Liver (tissue), 3 donors: ENCODE measurements around the gene PLAC9.

Experiments used
- CTCF ChIP-seq: fragments of 150-350 bp; IDR thresholded peaks from 2 replicates; pipeline ENCODE4 v1.5.1; 2017; ENCODE audit warnings: improper control_type of control experiment, low read depth, low read length; ENCODE audit not compliant: missing input control
- MAX ChIP-seq: IDR thresholded peaks from 2 replicates; pipeline ENCODE4 v1.6.1; 2016; ENCODE audit warnings: antibody characterized with exemption
- RXRA ChIP-seq, 2 donors: IDR thresholded peaks; 2 replicates each; pipeline ENCODE4 v1.6.1; 2017 to 2018; ENCODE audit warnings: antibody characterized with exemption in 2 of 2, mild to moderate bottlenecking in 1 of 2
- TAF1 ChIP-seq: conservative IDR thresholded peaks from 2 replicates; pipeline ENCODE4 v1.6.1; 2016; ENCODE audit warnings: antibody characterized with exemption, mild to moderate bottlenecking
- YY1 ChIP-seq: IDR thresholded peaks from 2 replicates; pipeline ENCODE4 v1.6.1; 2016; ENCODE audit warnings: antibody characterized with exemption, mild to moderate bottlenecking
- donor health status: healthy.
- donor health status: healthy.

GRCh38 chr10:80170026-80170425 is 37.5 kb downstream of the PLAC9 start:
- no peak for TF ChIP-seq CTCF
- TF ChIP-seq RXRA (IDR thresholded peaks at IDR 0.05): no peak
- no peak for TF ChIP-seq TAF1
- TF ChIP-seq YY1: no peak
- TF ChIP-seq MAX: no peak
